ENCODE data around the gene DMD.

GRCh38 chrX:31443654-31444053 lies 1767.7 kb downstream of the DMD start:
- TF ChIP-seq CTCF (IDR thresholded peaks at IDR 0.05) (no peak), POLR2A (IDR thresholded peaks at IDR 0.05) (no peak)
